GM18867 (cell line): ENCODE measurements around the gene TPPP3.

ENCODE experiments used
- ATAC-seq: cut with Tn5 transposase; IDR thresholded peaks from one replicate; pipeline ENCODE4 v1.9.1; 2021; ENCODE audit warnings: mild to moderate bottlenecking, moderate library complexity; ENCODE audit not compliant: unreplicated experiment

The TPPP3 gene

DNA sequence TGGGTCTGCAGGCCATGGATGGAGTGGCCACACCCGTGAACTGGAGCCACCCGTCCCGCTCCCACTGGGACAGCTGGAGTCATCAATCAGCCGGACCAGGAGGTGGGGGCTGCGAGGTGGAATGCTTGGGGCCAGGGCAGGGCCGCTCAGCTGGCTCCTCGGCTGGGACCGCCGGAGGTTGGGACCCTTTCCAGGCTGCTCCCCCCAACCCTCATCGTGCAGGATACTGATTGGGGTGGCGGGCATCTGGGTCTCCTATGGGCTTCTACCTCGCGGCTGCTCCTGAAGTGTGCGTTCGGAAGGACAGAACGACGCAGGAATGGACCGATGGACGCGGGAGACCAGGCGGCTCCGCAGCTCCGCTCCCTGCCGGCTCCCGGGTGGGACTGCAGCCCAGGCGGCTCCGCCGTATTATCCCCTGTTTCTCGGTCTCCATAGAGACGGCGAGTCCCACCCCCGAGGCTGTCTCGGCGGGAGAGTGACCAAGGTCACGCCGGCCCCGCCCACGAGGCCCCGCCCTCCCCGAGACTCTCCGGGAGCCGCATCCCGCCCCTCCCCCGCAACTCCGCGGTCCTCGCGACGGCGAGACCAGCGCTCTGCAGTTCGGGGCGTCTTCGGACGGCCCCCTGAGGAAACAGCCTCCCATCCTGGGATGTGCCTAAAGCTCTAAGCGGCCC is at the start of gene TPPP3:
TPPP3 (minus strand) TSS at position 388 of the 677 bp plus-strand sequence. CDS start 2,387 bp downstream, outside the sequence.
- ATAC-seq, result no peak

DNA sequence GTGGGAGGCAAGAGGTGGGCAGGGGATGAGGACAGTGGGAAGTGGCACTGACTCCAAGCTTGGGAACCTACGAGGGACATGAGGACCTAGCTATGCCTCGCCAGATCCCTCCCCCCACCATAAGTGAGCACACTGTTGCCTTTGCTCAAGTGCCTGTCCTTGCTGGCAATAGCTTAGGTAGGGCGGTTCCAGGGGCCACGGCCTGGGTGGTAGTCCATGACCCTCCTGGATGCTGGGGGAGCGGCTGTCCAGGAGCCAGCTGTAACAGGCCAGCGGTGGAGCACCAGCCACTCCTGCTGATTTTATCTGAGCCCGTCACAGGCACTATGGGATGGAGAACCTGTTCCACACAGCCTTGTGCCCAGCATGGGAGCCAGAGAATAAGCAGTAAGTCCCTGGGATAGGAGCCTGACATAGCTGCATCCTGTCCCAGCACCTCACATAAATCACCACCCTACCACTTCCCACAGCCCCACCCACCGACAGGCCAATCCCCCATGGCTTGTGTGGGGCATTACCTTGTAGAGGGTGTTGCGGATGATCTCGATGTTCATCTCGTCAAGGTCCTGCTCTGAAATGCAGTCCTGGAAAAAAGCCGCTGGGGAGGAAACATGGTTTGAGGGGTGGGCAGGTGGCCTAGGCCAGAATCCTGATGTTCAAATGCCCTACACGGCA is 49.4 kb upstream of the TPPP3 start:
- no peak for ATAC-seq

- ATAC-seq, result no peak
Observed at GRCh38 chr16:67441907-67442306, 48.6 kb upstream of the TPPP3 start.

- no peak for ATAC-seq
Observed at GRCh38 chr16:67441271-67441753, 48.0 kb upstream of the TPPP3 start.

DNA sequence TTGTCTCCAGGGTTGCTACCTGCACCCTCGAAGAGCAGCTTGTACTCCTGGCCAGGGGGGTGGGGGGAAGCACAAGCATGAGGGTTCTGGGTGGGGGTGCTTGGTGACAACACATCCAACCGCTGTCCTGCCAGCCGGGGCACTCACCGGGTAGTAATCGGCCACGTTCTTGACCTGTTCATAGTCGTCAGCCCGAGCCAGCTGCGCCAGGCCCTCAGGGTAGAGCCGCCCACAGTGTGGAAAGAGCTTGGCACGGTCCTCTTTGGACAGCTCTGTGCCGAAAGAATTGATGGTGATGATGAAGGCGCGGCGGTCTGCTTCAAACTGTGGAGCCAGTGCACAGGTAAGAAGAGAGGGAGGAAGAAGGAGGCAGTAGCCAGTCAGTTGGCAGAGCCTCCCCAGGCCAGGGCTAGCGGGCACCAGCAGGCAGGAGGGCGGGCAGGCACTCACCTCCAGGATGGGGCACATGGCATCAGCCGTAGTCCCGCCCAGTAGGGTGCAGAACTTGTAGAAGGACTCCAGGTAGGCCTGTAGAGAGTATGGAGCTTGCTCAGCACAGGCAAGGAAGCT is 45.6 kb upstream of the TPPP3 start:
- ATAC-seq, result no peak

DNA sequence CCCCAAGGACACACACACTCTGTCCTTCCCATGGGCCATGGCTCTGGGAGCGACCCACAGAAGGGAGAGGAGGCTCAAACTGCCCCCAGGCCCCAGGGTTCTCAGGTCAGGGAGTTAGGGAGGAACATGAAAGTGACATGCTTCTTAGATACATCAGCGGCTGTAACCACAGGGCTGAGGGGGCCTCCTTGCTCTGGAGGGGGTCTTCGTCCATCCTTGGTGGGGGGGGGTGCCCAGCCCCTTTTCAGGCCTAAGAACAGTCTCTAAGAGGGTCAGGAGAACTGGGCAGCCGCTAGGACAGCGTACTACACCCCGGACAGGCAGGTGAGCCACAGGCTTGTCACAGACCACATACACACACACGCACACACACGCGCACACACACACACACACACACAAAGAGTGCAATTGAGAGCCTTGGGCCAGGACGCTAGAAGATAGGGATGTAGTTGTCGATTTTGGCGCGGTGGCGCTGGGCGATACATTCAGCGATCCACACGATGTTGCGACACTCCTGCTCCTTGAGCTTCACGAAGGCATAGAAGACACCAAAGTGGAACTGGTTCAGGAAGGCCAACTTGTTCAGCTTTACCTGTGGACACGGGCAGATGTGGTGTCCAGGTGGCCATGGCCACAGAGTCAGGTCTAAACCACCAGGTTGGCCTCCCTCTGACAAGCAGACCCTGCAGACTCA is 44.9 kb upstream of the TPPP3 start:
- ATAC-seq, result no peak

GRCh38 chr16:67437513-67437912 is 44.2 kb upstream of the TPPP3 start:
- ATAC-seq, result peak; percentile 51

DNA sequence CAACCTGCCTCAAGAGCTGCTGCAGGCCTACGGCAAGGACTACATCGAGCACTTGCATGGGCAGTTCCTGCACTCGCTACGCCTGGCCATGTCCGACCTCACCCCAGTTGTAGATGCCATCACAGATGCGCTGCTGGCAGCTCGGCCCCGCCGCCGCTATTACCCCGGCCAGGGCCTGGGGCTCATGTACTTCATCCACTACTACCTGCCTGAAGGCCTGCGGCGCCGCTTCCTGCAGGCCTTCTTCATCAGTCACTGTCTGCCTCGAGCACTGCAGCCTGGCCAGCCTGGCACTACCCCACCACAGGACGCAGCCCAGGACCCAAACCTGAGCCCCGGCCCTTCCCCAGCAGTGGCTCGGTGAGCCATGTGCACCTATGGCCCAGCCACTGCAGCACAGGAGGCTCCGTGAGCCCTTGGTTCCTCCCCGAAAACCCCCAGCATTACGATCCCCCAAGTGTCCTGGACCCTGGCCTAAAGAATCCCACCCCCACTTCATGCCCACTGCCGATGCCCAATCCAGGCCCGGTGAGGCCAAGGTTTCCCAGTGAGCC is 43.4 kb upstream of the TPPP3 start:
- ATAC-seq, result no peak

DNA sequence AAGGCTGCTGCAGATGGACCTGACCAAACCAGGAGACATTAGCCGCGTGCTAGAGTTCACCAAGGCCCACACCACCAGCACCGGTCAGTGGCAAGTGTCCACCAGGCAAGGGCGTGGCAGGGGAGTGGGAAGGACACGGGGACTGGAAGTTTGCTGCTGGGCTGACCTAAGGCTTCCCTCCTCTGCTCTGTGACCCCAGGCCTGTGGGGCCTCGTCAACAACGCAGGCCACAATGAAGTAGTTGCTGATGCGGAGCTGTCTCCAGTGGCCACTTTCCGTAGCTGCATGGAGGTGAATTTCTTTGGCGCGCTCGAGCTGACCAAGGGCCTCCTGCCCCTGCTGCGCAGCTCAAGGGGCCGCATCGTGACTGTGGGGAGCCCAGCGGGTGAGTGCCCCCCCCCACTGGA is 42.5 kb upstream of the TPPP3 start:
- no peak for ATAC-seq

GRCh38 chr16:67433131-67433719 is 39.9 kb upstream of the TPPP3 start:
- no peak for ATAC-seq

DNA sequence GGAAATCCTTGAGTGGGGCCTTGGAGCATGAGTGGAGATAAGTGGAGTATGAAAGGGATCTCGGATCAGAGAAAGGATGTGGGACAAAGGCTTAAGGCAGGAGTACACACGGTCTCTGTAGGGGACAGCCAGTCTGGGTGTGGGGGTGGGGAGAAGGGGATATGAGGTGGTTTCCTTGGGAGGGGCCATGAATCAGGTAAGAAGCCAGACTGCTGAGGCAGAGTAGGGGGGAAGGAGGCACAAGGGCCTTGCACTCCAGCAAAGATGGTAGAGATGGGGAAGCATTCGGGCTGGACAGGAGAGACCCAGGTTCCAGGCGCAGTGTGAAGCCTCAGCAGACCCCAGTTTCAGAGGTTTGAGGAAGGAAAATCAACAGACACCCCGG is 39.2 kb upstream of the TPPP3 start:
- no peak for ATAC-seq

DNA sequence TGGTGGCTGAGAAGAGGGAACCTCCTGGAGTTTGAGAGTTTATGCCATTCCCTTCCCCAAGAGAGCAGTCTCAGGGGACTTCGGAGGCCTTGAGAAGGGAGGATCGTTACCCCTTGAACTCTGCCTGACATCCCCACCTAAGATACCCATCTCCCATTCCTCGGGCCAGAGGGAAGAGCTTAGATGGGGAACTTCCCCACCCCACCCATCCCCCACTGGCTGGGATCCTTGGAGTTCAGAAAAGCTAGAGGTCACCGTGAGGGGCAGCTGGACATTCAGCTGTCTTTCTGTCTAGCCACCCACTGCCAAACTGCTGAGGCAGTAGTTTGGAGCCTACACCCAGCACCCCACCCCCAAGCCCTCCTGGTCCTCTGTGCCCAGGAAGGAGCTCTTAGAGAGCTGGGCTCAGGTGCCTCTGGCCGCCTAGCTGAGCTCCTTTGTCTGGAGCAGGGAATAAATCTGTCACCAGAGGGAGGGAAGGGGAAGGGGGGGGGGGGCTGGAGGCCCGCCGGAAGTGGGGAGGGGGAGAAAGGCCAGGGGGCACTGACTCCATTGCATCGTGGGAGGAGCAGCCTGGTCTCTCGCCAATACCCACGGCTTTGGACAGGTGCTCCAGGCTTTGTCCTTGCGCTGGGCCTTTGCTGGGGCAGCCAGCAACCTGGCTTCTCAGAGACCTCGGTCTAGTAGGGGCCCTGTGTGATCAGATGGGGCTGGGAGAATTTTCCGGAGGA is 38.6 kb upstream of the TPPP3 start:
- no peak for ATAC-seq

GRCh38 chr16:67430977-67431774 is 37.9 kb upstream of the TPPP3 start, which contains the start of gene HSD11B2:
Gene HSD11B2, plus strand, starts transcription at chr16:67431121. Its CDS starts 128 bp downstream, at chr16:67431249.
- ATAC-seq, result no peak

GRCh38 chr16:67430504-67430976 is 37.2 kb upstream of the TPPP3 start:
- no peak for ATAC-seq

GRCh38 chr16:67429799-67430503 is 36.7 kb upstream of the TPPP3 start:
- ATAC-seq, result no peak

DNA sequence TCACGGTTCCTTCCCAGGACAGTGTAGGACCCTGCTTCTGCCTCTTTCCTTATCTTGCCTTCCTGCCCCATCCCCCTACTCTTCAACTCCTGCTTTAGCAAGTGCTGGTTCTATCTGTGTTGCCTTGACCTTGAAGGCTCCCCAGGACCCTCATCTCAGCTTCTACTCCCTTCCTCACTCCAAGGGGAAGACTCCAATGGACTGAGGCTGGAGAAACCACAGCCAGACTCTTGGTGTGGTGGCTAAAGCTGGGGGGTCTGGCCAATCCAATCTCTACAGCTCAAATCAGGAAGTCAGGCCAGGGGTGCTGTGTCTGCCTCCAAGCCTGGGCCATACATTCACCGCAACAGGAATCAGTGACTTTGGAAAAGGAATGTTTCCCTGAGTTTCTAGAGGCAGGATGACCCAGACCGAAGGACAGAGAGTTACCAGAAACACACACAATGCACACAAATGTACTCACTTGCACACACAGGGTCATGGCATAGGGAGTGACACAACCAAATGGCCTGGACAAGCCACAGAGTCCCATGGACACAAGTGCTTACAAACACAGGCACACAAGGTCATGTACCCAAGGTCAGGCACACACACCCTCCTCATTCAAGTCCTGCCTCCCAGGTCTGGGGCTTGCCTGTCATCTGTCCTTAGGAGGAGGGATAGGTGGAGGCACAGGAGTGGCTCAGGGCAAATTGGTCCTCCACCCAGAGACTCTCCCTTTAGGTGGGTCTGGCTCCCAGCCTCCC is 35.9 kb upstream of the TPPP3 start:
- no peak for ATAC-seq

DNA sequence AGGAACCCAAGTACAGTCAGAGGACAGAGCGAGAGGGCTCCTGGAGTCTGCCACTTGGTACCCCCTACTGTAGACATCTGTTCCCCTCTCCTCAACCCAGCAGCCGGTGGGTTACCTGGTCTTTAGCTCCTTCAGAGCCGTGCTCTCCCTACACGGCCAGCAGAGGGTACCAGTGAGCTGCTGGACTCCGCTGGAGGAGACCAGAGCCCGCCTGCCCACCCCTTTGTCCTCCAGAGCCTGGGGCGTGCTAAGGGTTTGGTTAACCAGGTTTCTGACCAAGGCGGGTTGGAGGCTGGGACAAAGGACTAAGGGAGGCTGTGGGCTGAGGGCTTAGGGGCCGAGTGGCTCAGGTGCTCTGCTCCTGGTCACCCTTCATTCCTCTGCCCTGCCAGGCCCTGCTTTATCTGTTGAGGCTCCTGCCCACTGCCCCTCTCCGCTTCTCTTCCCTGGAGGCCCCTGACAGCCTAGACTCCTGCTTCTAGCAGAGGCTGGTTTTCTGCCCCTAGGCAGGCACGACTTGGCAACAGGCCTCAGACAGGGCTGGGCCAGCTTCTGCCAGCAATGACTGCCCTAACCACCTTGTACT is 34.9 kb upstream of the TPPP3 start:
- no peak for ATAC-seq
